K562 (cell line): ENCODE results near the gene C5orf24. TPM values are rescaled to one million over a fixed set of nuclear protein-coding genes. Genes with fewer than 3 reads are reported as not detected.
"Not testable (repeated sequence)": the region's sequence is repeated elsewhere in the genome, so short reads cannot be mapped to it uniquely, and the experiment has no call there.

Experiments
- ATAC-seq: fragments of 200-7000 bp; cut with Tn5 transposase; 3 replicates; pipeline ENCODE4 v1.9.1; 2020; ENCODE audit warnings: moderate library complexity
- BruUV-seq: library from RNA; stranded (reverse); fragments of 400-500 nt; replicated peaks from 2 replicates; lab custom pipeline; 2021; lab: Mats Ljungman, UMichigan
- CTCF ChIA-PET: fragments of 300-600 bp; formaldehyde crosslinking; extraction: SDS; loops from one replicate; lab custom pipeline; 2021; ENCODE audit warnings: low intra/inter-chr PET ratio; lab: Yijun Ruan, JAX
- POLR2A ChIA-PET: fragments of 300-600, 350-650 bp; sonication (Branson Sonifier 250); formaldehyde crosslinking; extraction: SDS; loops from one replicate; lab custom pipeline; 2021; ENCODE audit warnings: antibody characterized with exemption, inconsistent platforms; lab: Yijun Ruan, JAX
- DNase-seq, 4 experiments: peaks; one replicate each; pipeline versions ENCODE4 v3.0.0 to v3.0.0-alpha.2; 2011 to 2018; ENCODE audit warnings: low spot score in 3 of 4, mixed read lengths in 3 of 4; ENCODE audit errors: extremely low read depth in 1 of 4
- FAIRE-seq: peaks from 2 replicates; lab custom pipeline; 2011; peaks lifted over from hg19 to GRCh38; lab: Jason Lieb, UNC
- H2AFZ ChIP-seq: 2 replicates; pipeline ENCODE4 v1.6.0; 2011; ENCODE audit warnings: low read depth, low read length, control low read depth, inconsistent platforms
- H3K27ac ChIP-seq: fragments of 200-600 bp; 3 replicates; pipeline ENCODE4 v1.8.0; 2011; ENCODE audit warnings: low read depth, mild to moderate bottlenecking, control low read depth, inconsistent platforms, low read length, moderate library complexity, mixed read lengths; ENCODE audit errors: extremely low read depth
- H3K27me3 ChIP-seq, 2 experiments: fragments of 300-600 bp in 1 of 2; 2 replicates in 1 of 2; 3 replicates in 1 of 2; pipeline versions ENCODE4 v1.6.0 to v1.8.0; 2011; ENCODE audit warnings: inconsistent platforms in 2 of 2, low read length in 2 of 2, mild to moderate bottlenecking in 1 of 2, mixed read lengths in 1 of 2, moderate library complexity in 1 of 2; ENCODE audit not compliant: control insufficient read depth in 2 of 2, insufficient read depth in 2 of 2
- H3K36me3 ChIP-seq: fragments of 300-600 bp; 3 replicates; pipeline ENCODE4 v1.8.0; 2011; ENCODE audit warnings: mild to moderate bottlenecking, low read length, inconsistent platforms; ENCODE audit not compliant: control insufficient read depth, insufficient read depth
- H3K4me1 ChIP-seq, 2 experiments: fragments of 200-600 bp in 1 of 2; replicated peaks in 1 of 2; 2 replicates in 1 of 2; 3 replicates in 1 of 2; pipeline versions ENCODE4 v1.5.1 to v1.8.0; 2011; ENCODE audit warnings: inconsistent platforms in 2 of 2, low read length in 2 of 2, mild to moderate bottlenecking in 1 of 2, mixed read lengths in 1 of 2, moderate library complexity in 1 of 2; ENCODE audit not compliant: control insufficient read depth in 2 of 2, insufficient read depth in 2 of 2
- H3K4me2 ChIP-seq: 2 replicates; pipeline ENCODE4 v1.6.1; 2011; ENCODE audit warnings: low read length, control low read depth, inconsistent platforms, mixed read lengths; ENCODE audit not compliant: insufficient read depth
- H3K4me3 ChIP-seq: fragments of 200-600 bp; sonication (generic), shearing (Covaris generic); 2 replicates; pipeline ENCODE4 v1.5.1; 2016; ENCODE audit warnings: control low read depth, inconsistent platforms
- H3K79me2 ChIP-seq: fragments of 200-600 bp; 3 replicates; pipeline ENCODE4 v1.8.0; 2011; ENCODE audit warnings: low read length, inconsistent platforms; ENCODE audit not compliant: control insufficient read depth, insufficient read depth
- H3K9ac ChIP-seq, 2 experiments: 2 replicates each; pipeline versions ENCODE4 v1.6.0 to v1.6.1; 2011; ENCODE audit warnings: low read depth in 2 of 2, low read length in 2 of 2, control low read depth in 1 of 2, inconsistent platforms in 1 of 2, mild to moderate bottlenecking in 1 of 2, mixed read lengths in 1 of 2; ENCODE audit not compliant: insufficient read depth in 1 of 2
- H3K9me1 ChIP-seq: one replicate; pipeline ENCODE4 v1.6.0; 2011; ENCODE audit warnings: inconsistent platforms, mild to moderate bottlenecking, low read length, moderate library complexity; ENCODE audit not compliant: control insufficient read depth, insufficient read depth
- H3K9me3 ChIP-seq: replicated peaks from 2 replicates; pipeline ENCODE4 v1.5.1; 2011; ENCODE audit warnings: low read depth, low read length, inconsistent platforms; ENCODE audit not compliant: control insufficient read depth, insufficient read depth
- H4K20me1 ChIP-seq: replicated peaks from 2 replicates; pipeline ENCODE4 v1.6.1; 2011; ENCODE audit warnings: low read length, inconsistent platforms, mixed read lengths; ENCODE audit not compliant: control insufficient read depth, insufficient read depth
- BCOR ChIP-seq: fragments of 450-650 bp; IDR thresholded peaks from 2 replicates; pipeline ENCODE4 v1.6.1; 2016
- CC2D1A ChIP-seq: fragments of 450-650 bp; IDR thresholded peaks from 2 replicates; pipeline ENCODE4 v1.6.1; 2017; ENCODE audit warnings: mild to moderate bottlenecking
- YY1 ChIP-seq, 3 experiments: IDR thresholded peaks; 2 replicates each; pipeline ENCODE4 v1.6.1; 2011; ENCODE audit warnings: low read length in 2 of 3, mild to moderate bottlenecking in 2 of 3, moderate library complexity in 2 of 3, borderline replicate concordance in 1 of 3, control low read depth in 1 of 3, low read depth in 1 of 3; ENCODE audit not compliant: insufficient read depth in 3 of 3, insufficient replicate concordance in 2 of 3, control insufficient read depth in 1 of 3, insufficient read length in 1 of 3; ENCODE audit errors: extremely low read depth in 1 of 3
- ZNF121 ChIP-seq: sonication (generic); formaldehyde crosslinking; conservative IDR thresholded peaks from 2 replicates; pipeline ENCODE4 v1.8.0; 2022; ENCODE audit warnings: missing genetic modification reagents
- ZNF384 ChIP-seq: IDR thresholded peaks from 2 replicates; pipeline ENCODE4 v1.6.1; 2012; ENCODE audit warnings: low read depth, low read length, improper control_type of control experiment
- WGBS: fragments of 100-300 bp; shearing (Covaris generic); methylation state at CpG from one replicate; pipeline ENCODE4 v1.1.6; 2016; ENCODE audit warnings: low coverage, mixed read lengths; ENCODE audit not compliant: insufficient coverage; ENCODE audit errors: missing lambda C conversion rate; 5-methylcytosine and 5-hydroxymethylcytosine counted together
- in situ Hi-C: fragments of 300-500 bp; cut with MboI; formaldehyde crosslinking; loops from 4 replicates; pipeline ENCODE4 v1.15.0; 2018; ENCODE audit warnings: inconsistent platforms, mixed read lengths
- intact Hi-C: fragments of 100-400 bp; cut with micrococcal nuclease; formaldehyde crosslinking; loops from 2 replicates; pipeline ENCODE4 v1.14.2; 2022
- polyA plus RNA-seq, 8 experiments: library from polyadenylated mRNA; depleted of rRNA in 4 of 8; stranded (reverse) in 5 of 8; unstranded in 3 of 8; fragments of >200 nt; fragmentation: Nextera tagmentation in 2 of 8; fragmentation: Illumina TruSeq in 1 of 8; extraction: Ambion mirVana in 2 of 8; extraction: Trizol in 1 of 8; gene quantifications; 2 replicates each; pipeline versions ENCODE4 v1.2.1 to v1.2.3, GENCODE V29; 2011 to 2014; ENCODE audit warnings: inconsistent platforms in 1 of 8, missing spikeins in 1 of 8
- total RNA-seq, 7 experiments: library from RNA; depleted of rRNA in 6 of 7; stranded (reverse); fragments of >200 nt in 6 of 7; fragmentation: Illumina TruSeq in 2 of 7; extraction: Trizol in 2 of 7; gene quantifications; 2 replicates each; pipeline versions ENCODE4 v1.2.1 to v1.2.3, GENCODE V29; 2011 to 2021; ENCODE audit warnings: low replicate concordance in 1 of 7
- TF ChIP-seq, protein P1 (sequence below): fragments of 250-450 bp; sonication (Bioruptor Pico); IDR thresholded peaks from 2 replicates; pipeline ENCODE4 v1.4.0; 2020; ENCODE audit warnings: borderline replicate concordance
- TF ChIP-seq, protein P2 (sequence below), 2 experiments: fragments of 200-800 bp in 1 of 2; sonication (Bioruptor generic) in 1 of 2; sonication (generic) in 1 of 2; formaldehyde crosslinking in 1 of 2; IDR thresholded peaks in 1 of 2; conservative IDR thresholded peaks in 1 of 2; 2 replicates each; pipeline versions ENCODE4 v1.5.0 to v1.6.1; 2016 to 2020; ENCODE audit warnings: missing compliant biosample characterization in 1 of 2, missing genetic modification characterization in 1 of 2, missing genetic modification reagents in 1 of 2

The C5orf24 gene
- total and polyA plus RNA-seq, 9 of the 15 experiments (the other 6 are each of a cell fraction or from before 2014, with no cell fraction given) = 8.9 to 38.6 (median 28.4) TPM

GRCh38 chr5:134846641-134846960 lies 833 bp downstream of the C5orf24 start (continued):
- TF ChIP-seq CC2D1A = no peak
- TF ChIP-seq, protein P1, sequence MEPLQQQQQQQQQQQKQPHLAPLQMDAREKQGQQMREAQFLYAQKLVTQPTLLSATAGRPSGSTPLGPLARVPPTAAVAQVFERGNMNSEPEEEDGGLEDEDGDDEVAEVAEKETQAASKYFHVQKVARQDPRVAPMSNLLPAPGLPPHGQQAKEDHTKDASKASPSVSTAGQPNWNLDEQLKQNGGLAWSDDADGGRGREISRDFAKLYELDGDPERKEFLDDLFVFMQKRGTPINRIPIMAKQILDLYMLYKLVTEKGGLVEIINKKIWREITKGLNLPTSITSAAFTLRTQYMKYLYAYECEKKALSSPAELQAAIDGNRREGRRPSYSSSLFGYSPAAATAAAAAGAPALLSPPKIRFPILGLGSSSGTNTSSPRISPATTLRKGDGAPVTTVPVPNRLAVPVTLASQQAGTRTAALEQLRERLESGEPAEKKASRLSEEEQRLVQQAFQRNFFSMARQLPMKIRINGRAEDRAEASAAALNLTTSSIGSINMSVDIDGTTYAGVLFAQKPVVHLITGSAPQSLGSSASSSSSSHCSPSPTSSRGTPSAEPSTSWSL = no peak
- no peak for TF ChIP-seq YY1 (IDR thresholded peaks at IDR 0.05; ENCODE audit: borderline replicate concordance in 1 of 3, control insufficient read depth in 1 of 3, extremely low read depth in 1 of 3, insufficient read depth in 3 of 3, insufficient read length in 1 of 3, insufficient replicate concordance in 2 of 3, low read depth in 1 of 3, low read length in 2 of 3)
- TF ChIP-seq, protein P2, sequence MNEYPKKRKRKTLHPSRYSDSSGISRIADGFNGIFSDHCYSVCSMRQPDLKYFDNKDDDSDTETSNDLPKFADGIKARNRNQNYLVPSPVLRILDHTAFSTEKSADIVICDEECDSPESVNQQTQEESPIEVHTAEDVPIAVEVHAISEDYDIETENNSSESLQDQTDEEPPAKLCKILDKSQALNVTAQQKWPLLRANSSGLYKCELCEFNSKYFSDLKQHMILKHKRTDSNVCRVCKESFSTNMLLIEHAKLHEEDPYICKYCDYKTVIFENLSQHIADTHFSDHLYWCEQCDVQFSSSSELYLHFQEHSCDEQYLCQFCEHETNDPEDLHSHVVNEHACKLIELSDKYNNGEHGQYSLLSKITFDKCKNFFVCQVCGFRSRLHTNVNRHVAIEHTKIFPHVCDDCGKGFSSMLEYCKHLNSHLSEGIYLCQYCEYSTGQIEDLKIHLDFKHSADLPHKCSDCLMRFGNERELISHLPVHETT (CRISPR knock-in tag; conservative IDR thresholded peaks at IDR 0.05 in 1 of 2, IDR thresholded peaks at IDR 0.05 in 1 of 2) = no peak

DNA sequence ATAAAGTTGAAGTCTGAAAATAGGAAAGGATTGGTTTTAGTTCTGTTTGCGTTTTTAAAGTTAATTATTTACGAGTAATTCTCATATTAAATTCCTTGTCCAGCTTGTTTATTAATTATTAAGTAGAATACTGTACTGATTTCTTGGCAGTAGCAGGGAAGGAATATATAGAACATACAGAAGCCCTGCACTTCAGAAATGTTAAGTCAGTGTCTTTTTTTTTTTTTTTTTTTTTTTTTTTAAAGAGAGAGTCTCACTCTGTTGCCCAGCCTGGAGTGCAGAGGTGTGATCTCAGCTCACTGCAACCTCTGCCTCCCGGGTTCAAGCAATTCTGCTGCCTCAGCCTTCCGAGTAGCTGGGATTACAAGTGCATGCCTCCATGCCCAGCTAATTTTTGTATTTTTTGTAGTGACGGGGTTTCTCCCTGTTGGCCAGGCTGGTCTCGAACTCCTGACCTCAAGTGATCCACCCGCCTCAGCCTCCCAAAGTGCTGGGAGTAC lies 3.7 kb downstream of the C5orf24 start:
- H3K4me3 ChIP-seq, H4K20me1 ChIP-seq, FAIRE-seq, in situ Hi-C loops, BruUV-seq, DNase-seq, H3K27me3 ChIP-seq, H3K4me2 ChIP-seq, ATAC-seq, H3K9me1 ChIP-seq, H3K27ac ChIP-seq, H2AFZ ChIP-seq, CTCF ChIA-PET, H3K9me3 ChIP-seq: not testable (repeated sequence)
- Histone ChIP-seq H3K36me3 (peaks cover 61% of the 10 kb centered on the region), H3K4me1 (peaks cover 18 to 36% of the 10 kb centered on the region in 2 experiments; a peak in 4 of 5 replicates), H3K79me2 (peaks cover 59% of the 10 kb centered on the region), H3K9ac (peak overlapping the region in 1 of 2 experiments; percentile 50; a peak in 1 of 4 replicates)
- WGBS = 85% methylated on average over 7 of the region's 7 CpGs
- intact Hi-C loops = loop anchor here (5.0 kb wide), 2 partner anchors 112 to 457 kb away; partner anchors contain the start of gene CAMLG
- TF ChIP-seq ZNF121 (peak; percentile 80), BCOR (0 out of 2 replicates have a peak, but pooled peaks have one; percentile 10), ZNF384 (0 out of 2 replicates have a peak, but pooled peaks have one; percentile 28)
- POLR2A ChIA-PET = interaction anchor here (1.1 to 1.9 kb wide), 4 partner anchors 9 to 55 kb away, joined by 4 to 6 read pairs (median 5); partner anchors contain the start of gene PCBD2
